Astrocyte of the hippocampus (primary cell): ENCODE results near the gene POR.

Source experiments
- DNase-seq: peaks from one replicate; pipeline ENCODE4 v3.0.0; 2011; ENCODE audit warnings: low read depth, low spot score

Gene POR

DNA sequence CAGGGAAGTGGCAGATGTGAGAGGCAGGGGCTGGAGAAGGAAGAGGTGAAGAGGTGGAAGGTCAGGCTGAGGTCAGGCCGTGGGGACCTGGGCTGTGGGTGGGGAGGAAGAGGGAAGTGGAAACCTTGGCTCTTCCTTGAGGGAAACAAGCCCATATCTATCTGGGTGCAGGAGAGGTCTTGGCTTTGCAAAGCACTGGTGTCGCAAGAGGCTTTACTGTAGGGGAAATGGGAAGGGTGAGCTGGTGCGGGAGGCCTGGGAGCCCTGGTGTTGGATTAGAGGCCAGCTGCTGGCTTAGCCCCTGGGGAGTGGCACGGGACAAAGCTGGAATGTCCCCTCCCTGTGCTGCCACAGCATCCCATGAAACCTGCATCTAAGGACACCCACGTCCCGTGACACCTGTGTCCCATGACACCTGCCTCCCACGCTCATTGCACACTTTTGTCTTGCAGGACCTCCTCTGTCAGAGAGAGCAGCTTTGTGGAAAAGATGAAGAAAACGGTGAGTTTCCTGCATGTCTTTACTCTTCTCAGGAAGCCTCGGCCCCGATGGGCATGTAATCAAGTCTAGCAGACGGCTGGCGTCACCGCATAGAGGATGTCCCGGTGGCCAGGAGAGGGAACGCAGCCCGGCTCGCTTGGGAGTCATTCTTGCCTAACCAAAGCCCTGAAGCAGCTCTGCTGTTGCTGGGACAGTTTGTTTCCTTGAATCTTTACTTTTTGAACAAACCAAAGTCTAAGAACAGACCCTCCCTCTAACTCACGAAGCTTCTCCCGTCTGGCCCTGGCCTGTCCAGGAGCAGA lies 57.2 kb downstream of the POR start:
- no peak for DNase-seq

DNA sequence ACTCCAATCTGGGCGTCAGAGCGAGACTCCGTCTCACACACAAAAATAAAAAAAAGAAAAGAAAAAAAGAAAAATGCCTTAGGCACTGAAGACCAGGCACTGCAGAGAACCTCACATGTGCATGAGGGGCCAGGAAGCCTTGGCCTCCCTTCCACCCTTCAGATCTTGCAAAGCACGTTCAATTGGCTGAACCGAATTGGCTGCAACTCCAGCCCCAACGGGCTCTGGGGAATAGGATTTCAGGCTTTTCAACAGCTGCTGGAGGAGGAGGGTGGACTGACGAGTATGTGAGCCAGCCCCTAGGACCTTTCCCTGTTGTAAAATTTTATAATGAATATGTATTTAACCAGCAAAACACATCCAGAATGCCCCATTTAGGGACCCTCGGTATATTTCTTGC lies 62.8 kb downstream of the POR start:
- DNase-seq, result no peak

DNA sequence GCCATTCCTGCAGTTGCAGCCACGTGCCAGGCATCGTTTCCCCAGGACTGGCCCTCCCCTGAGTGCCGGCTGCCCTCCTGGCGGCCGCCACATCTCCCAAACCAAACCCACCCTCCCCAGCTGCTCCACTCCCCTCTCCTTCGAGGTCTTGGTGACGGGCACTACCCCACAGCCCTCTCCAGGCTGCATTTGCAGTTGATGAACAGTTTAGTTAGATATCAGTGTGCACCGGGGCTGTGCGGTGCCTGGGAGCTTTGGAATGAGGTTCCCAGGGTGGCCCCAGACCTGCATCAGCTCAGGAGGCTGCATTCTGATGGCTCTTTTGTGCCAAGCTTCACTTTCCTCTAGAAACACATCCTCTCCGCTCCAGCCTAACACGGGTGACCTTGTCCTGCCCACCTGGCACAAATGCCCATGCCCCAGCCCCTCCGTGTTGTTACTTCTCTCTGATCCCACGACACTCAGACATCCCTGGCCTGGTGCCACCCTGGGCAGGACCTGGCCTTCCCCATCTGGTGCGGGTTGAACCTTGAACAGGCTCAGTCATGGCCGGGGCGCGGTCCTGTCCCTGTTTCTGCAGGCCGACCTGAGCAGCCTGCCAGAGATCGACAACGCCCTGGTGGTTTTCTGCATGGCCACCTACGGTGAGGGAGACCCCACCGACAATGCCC lies 64.9 kb downstream of the POR start:
- DNase-seq, result no peak

DNA sequence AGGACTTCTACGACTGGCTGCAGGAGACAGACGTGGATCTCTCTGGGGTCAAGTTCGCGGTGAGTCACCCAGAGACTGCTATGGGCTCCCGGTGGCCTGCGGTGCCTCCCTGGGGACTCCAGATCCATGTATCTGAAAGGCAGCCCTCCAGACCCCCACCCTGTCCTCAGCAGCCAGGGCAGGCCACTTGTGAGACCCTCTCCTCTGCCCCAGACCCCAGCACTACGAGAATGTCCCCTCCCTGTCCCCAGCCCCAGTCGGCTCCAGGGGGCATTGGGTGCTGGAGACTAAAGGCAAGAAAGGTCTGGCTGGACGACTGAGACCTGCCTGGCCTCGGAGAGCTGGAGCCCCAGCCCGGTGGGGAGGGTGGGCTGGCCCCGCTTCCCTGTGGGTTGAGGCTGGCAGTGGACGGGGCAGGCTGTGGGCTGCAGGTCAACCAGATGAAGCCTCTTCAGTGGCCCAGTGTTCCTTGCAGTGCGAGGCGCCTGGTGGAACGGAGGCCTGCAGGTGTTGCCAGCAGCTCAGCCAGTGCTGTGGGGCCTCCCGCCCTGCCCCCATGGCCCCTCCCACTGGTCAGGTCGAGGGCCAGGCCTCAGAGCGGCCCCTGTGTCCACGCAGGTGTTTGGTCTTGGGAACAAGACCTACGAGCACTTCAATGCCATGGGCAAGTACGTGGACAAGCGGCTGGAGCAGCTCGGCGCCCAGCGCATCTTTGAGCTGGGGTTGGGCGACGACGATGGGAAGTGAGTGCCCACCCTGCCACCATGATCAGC lies 65.7 kb downstream of the POR start:
- DNase-seq, result no peak

DNA sequence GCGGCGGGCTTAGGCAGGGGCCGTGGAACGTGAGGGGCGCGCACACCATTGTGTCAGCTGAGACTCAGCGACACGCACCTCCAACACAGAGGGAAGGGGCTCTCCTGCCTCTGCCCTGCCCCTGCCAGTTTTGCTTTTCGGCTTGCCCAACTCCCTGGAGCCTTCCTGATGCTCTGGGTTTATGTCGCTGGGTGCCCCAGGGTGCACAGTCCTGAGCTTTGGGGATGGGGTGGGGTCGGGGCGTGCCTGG lies 66.2 kb downstream of the POR start:
- no peak for DNase-seq

DNA sequence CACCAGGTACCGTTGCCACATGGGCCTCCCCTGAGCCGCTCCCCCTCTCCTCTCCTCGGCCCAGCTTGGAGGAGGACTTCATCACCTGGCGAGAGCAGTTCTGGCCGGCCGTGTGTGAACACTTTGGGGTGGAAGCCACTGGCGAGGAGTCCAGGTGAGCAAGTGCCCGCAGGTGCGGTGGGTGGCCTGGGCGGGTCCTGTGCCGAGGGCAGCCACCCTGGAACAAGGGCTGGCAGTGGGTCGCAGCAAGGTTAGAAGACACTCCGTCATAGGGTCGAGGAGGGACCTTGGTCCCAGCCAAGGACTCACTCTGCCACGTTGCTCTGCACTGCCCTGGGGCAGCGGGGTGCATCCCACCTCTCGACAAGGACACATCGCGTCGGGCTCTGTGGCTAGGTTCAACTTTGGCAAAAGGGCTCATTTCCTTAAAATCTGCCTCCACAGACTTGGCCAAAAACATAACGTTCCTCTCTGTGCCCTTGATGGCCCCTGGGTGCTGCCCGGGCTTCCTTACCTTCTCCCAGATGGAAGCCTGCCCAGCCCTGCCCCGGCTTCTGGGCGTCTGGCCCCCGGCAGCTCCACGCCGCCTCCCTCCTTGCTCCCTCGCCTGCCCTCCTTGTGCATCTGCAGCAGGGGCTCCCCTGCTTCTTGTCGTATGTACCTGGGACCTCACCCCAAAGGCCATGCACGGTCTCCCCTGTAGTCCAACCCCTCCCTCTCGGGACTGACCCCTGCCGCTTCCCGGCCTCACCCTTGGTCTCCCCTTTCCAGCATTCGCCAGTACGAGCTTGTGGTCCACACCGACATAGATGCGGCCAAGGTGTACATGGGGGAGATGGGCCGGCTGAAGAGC lies 66.7 kb downstream of the POR start:
- DNase-seq, result no peak

DNA sequence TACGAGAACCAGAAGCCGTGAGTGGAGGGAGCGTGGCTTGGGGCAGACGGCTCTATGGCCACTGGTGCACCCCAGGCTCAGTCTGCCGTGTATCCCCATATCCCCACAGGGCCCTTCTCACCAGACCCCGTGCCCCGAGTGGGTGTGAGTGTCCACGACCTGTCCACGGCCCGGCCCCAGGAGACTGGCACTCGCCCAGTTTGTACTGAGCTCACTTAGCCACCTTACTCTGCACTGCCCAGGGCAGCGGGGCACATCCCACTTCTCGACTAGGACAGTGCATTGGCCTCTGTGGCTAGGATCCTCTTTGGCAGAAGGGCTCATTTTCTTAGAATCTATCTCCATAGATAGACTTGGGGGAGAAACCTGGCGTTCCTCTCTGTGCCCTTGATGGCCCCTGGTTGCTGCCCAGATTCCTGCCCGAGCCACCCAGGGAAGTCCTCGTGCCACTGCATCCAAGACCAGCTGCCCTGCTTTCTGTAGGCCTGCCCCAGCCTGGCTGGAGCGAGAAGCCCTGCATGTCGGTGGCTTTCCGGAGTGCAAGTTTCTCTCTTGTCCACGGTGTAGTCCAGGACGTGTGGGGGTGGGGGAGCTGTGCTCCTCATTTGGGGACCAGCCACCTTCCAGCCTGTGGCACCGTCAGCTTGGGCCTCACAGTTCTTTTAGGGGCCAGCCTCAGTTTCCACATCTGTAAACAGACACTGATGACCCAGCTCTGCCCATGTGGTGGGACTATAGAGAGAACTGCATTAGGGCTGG lies 67.5 kb downstream of the POR start:
- no peak for DNase-seq

DNA sequence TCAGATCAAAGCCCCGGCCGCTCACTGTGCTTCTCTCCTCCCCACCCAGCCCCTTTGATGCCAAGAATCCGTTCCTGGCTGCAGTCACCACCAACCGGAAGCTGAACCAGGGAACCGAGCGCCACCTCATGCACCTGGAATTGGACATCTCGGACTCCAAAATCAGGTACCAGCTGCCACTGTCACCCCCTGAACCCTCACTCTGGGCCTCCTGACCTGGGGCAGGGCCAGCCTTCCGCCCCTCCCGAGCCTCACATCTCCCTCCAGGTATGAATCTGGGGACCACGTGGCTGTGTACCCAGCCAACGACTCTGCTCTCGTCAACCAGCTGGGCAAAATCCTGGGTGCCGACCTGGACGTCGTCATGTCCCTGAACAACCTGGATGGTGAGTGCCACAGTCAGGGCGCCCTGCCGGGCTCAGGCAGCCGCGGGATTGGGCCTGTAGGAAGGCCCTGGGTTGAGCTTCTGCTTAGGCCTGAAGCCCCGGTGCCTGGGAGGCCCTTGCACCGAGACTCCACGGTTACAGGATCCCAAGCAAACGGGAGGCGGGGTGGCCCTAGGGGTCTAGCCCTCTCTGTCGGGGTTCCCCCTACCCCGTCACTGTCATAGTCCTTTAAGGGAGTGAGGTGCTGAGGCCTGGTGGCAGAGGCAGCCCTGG lies 68.6 kb downstream of the POR start:
- no peak for DNase-seq

DNA sequence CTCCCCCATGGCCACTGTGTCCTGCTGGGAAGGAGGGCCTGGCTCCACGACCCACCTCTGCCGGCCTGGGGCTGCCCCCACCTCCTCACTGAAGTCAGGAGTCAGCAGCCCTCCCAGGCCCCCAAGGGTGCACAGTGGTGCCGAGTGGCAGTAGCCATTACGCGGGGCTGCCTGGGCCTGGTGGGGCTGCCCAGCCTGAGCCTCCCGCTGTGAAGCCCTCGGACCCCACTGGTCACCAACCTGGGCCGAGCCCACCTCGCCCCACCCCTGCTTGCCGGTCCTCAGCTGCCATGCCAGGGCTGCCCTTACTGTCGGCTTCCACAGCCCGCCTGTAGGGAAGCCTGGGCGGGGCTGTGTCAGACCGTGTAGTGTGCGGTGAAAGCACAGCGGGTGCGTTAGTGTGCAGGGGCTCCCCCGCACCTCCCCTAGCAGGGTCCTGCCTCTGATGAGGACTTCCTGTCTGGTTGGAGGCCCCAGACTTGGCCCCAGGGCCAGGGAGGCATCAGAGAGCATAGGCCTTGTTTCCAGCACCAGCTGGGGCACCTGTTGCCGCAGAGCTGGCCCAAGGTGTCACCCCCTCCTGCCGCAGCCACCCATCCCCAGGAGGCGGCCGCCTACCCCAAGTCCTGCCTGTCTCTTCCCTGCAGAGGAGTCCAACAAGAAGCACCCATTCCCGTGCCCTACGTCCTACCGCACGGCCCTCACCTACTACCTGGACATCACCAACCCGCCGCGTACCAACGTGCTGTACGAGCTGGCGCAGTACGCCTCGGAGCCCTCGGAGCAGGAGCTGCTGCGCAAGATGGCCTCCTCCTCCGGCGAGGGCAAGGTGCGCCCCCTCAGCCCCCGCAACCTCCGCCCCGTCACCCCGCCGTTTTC lies 69.4 kb downstream of the POR start:
- no peak for DNase-seq

DNA sequence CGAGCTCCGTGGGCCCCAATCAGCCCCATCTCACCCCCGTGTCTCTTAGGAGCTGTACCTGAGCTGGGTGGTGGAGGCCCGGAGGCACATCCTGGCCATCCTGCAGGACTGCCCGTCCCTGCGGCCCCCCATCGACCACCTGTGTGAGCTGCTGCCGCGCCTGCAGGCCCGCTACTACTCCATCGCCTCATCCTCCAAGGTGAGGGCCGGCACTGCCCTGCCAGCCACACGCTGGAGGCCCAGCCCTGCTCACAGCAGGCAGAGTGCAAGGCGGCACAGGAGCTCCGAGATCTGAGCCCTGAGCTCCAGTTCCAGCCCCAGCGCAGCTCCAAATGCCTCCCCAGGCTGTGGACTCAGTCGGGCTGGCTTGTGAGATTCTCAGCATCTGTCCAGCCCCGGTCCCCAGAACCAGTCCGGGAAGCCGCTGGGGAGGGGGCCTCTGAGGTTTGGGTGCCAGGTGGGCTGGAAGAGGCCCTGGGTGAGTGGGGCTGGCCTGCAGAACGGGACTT lies 70.1 kb downstream of the POR start:
- DNase-seq, result no peak

DNA sequence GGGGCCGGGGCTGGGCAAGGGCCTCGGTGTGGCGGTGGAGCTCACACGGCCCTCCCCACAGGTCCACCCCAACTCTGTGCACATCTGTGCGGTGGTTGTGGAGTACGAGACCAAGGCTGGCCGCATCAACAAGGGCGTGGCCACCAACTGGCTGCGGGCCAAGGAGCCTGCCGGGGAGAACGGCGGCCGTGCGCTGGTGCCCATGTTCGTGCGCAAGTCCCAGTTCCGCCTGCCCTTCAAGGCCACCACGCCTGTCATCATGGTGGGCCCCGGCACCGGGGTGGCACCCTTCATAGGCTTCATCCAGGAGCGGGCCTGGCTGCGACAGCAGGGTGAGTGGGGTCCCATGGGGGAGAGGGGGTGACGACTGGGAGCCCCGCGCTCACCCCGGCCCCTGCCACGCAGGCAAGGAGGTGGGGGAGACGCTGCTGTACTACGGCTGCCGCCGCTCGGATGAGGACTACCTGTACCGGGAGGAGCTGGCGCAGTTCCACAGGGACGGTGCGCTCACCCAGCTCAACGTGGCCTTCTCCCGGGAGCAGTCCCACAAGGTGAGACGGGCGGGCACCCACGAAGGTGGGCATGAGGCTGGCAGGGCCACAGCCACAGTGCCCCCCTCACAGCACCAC lies 70.7 kb downstream of the POR start:
- no peak for DNase-seq

DNA sequence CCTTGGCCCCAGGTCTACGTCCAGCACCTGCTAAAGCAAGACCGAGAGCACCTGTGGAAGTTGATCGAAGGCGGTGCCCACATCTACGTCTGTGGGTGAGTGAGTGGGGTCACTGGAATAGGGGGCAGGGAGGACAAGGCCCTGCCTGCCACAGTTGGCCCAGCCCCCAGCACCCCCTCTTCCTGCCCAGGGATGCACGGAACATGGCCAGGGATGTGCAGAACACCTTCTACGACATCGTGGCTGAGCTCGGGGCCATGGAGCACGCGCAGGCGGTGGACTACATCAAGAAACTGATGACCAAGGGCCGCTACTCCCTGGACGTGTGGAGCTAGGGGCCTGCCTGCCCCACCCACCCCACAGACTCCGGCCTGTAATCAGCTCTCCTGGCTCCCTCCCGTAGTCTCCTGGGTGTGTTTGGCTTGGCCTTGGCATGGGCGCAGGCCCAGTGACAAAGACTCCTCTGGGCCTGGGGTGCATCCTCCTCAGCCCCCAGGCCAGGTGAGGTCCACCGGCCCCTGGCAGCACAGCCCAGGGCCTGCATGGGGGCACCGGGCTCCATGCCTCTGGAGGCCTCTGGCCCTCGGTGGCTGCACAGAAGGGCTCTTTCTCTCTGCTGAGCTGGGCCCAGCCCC lies 71.3 kb downstream of the POR start:
- DNase-seq, result no peak

DNA sequence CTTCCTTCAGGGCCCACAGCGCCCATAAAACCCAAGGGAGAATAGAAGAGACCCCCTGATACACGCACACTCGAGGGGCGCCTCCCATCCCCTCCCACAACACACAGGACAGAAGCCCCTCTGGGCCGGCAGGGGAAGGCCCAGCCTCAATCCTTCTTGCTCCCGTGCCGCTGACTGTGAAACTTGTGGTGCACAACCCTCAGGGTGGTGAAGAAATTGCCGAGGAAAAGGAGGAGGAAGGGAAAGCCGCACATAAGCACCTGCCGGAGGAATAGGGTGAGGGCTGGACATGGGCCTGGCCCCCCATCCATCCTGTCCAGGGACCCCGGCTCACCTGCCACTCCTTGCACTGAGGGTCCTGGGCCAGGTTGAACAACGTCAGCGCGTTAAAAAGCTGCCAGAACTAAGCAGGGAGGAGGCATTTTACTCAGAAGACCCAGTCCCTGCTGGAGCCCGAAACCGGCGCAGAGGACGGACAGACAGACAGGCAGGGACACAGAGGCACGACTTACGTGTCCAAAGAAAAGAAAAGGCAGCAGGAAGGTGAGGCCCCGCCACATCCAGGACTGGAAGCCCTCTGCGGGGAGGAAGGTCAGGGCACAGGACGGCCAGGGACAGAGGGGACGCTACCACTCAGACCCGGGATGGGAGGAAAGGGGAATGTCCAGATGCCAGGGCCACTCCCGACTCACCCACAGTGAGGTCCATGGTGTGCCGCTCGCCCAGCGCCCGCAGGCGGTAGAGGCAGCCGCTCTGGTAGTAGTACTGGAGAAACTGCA lies 72.3 kb downstream of the POR start:
- DNase-seq, result no peak

DNA sequence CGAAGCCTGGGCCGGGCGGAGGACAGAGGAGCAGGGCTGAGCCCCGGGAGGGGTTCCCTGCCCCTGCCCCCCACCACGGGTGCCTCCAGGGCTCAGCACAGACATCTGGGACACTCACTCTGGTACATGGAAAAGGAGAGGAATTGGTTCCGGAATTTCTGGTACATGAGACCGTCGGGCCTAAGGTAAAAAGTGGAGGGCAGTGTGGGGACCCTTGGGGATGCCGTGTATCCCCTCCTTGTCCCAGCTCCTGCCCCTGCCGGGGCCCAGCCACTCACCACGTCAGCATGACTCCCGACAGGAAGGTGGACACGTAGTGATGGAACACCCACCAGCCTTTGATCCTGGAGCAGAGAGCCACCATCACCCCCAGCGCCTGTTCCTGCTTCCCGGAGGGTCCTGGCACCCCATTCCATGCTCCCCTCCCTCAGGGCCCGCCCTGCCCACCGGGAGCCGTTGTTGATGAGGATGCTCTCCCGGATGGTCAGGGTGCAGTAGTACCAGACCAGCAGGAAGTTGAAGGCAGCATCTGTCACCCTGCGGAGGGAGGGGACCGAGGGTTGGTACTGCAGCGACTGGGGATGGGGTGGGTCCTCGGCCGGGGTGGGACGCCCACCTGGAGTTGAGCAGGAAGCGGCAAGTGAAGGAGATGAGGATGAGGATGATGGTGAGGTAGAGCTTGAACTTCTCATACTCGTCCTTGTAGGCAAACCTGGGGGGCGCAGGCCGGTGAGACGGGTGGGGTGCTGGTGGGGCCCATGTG lies 73.0 kb downstream of the POR start:
- DNase-seq, result no peak

DNA sequence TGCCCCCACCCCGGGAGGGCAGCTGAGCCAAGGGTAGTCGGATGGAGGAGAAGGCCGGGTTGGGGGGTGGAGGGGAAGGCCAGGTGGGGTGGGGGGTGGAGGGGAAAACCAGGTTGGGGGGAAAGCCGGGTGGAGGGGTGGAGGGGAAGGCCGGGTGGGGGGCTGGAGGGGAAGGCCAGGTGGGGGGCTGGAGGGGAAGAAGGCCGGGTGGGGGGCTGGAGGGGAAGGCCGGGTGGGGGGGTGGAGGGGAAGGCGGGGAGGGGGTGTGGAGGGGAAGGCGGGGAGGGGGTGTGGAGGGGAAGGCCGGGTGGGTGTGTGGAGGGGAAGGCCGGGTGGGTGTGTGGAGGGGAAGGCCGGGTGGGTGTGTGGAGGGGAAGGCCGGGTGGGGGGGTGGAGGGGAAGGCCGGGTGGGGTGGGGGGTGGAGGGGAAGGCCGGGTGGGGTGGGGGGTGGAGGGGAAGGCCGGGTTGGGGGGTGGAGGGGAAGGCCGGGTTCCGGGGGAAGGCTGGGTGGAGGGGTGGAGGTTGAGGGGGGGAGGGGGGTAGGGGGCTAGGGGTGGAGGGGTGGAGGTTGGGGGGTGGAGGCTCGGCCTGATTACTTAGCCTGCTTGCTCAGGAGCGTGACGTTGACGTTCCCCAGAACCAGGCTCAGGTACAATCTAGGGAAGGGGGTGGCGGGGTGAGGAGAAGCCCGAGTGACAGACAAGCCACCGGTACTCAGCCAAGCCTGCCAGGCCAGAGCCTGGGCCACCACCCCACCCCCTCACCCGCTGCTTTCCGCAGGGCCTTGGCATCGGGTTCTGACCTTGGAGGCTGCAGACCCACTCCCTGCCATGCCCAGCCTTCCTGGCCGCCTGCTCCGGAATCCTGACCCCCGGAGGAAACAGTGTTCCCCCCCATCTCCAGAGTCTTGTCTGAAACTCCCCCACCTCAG lies 73.9 kb downstream of the POR start:
- no peak for DNase-seq
